ENCODE measurements around the gene NIFK.
A peak's percentile ranks its signal among the peaks of the same experiment; 100 is the strongest.
"Not testable (repeated sequence)": the region's sequence is repeated elsewhere in the genome, so short reads cannot be mapped to it uniquely, and the experiment has no call there.

The NIFK gene

GRCh38 chr2:121707344-121707919 is 29.2 kb downstream of the NIFK start:
- H3K27ac ChIP-seq, result no peak overlapping the region
- H3K27me3 ChIP-seq (ENCODE audit: control insufficient read depth, insufficient read depth, low read length), result no peaks in the 10 kb centered on the region

GRCh38 chr2:121705958-121706357 is 30.7 kb downstream of the NIFK start:
- no peak for TF ChIP-seq CTCF (IDR thresholded peaks at IDR 0.05)
- Histone ChIP-seq H3K27ac (no peak overlapping the region), H3K4me2 (ENCODE audit: low read length) (no peak overlapping the region), H3K9ac (no peak overlapping the region), H3K9me3 (ENCODE audit: control insufficient read depth, low read length) (no peaks in the 10 kb centered on the region), H3K4me1 (no peaks in the 10 kb centered on the region), H3K4me3 (ENCODE audit: low read depth, low read length) (no peak overlapping the region), H2AFZ (no peak overlapping the region), H3K36me3 (ENCODE audit: control insufficient read depth, insufficient read depth, low read length) (no peaks in the 10 kb centered on the region), H3K27me3 (ENCODE audit: control insufficient read depth, insufficient read depth, low read length) (no peaks in the 10 kb centered on the region), H3K79me2 (no peaks in the 10 kb centered on the region)

More at GRCh38 chr2:121707344-121707919, 29.2 kb downstream of the NIFK start:
- no peaks in the 10 kb centered on the region for H3K36me3 ChIP-seq (ENCODE audit: control insufficient read depth, insufficient read depth, low read length)
- H3K9me3 ChIP-seq (ENCODE audit: control insufficient read depth, low read length), result no peaks in the 10 kb centered on the region
- H3K9ac ChIP-seq, result no peak overlapping the region
- no peak overlapping the region for H3K4me2 ChIP-seq (ENCODE audit: low read length)
- no peak overlapping the region for H2AFZ ChIP-seq
- no peak for TF ChIP-seq CTCF (IDR thresholded peaks at IDR 0.05)
- H3K79me2 ChIP-seq, result no peaks in the 10 kb centered on the region
- no peaks in the 10 kb centered on the region for H3K4me1 ChIP-seq
- no peak overlapping the region for H3K4me3 ChIP-seq (ENCODE audit: low read depth, low read length)

- no peak for TF ChIP-seq CTCF (IDR thresholded peaks at IDR 0.05)
- Histone ChIP-seq H3K4me2 (ENCODE audit: low read length) (no peak overlapping the region), H3K79me2 (no peaks in the 10 kb centered on the region), H2AFZ (no peak overlapping the region), H3K36me3 (ENCODE audit: control insufficient read depth, insufficient read depth, low read length) (no peaks in the 10 kb centered on the region), H3K9ac (no peak overlapping the region), H3K27ac (no peak overlapping the region), H3K4me3 (ENCODE audit: low read depth, low read length) (no peak overlapping the region), H3K4me1 (peaks cover 3% of the 10 kb centered on the region), H3K27me3 (ENCODE audit: control insufficient read depth, insufficient read depth, low read length) (no peaks in the 10 kb centered on the region), H3K9me3 (ENCODE audit: control insufficient read depth, low read length) (no peaks in the 10 kb centered on the region)
Observed at GRCh38 chr2:121705390-121705789, 31.3 kb downstream of the NIFK start.

GRCh38 chr2:121701761-121702160 is 34.9 kb downstream of the NIFK start:
- H3K36me3 ChIP-seq (ENCODE audit: control insufficient read depth, insufficient read depth, low read length); H3K27me3 ChIP-seq (ENCODE audit: control insufficient read depth, insufficient read depth, low read length); H3K4me1 ChIP-seq; H3K79me2 ChIP-seq; H3K9me3 ChIP-seq (ENCODE audit: control insufficient read depth, low read length); H3K9ac ChIP-seq; H3K4me3 ChIP-seq (ENCODE audit: low read depth, low read length); H3K4me2 ChIP-seq (ENCODE audit: low read length); H3K27ac ChIP-seq: not testable (repeated sequence)
- peak overlapping the region; percentile 25 for H2AFZ ChIP-seq

GRCh38 chr2:121699421-121700333 is 37.0 kb downstream of the NIFK start:
- no peak overlapping the region for H3K4me3 ChIP-seq (ENCODE audit: low read depth, low read length)
- H2AFZ ChIP-seq, result peak overlapping the region; percentile 68
- TF ChIP-seq CTCF (IDR thresholded peaks at IDR 0.05), result no peak
- no peak overlapping the region for H3K9ac ChIP-seq
- H3K27ac ChIP-seq, result peak overlapping the region; percentile 25
- H3K4me2 ChIP-seq (ENCODE audit: low read length), result no peak overlapping the region
- no peaks in the 10 kb centered on the region for H3K9me3 ChIP-seq (ENCODE audit: control insufficient read depth, low read length)
- peaks cover 9% of the 10 kb centered on the region for H3K4me1 ChIP-seq
- H3K79me2 ChIP-seq, result no peaks in the 10 kb centered on the region
- H3K36me3 ChIP-seq (ENCODE audit: control insufficient read depth, insufficient read depth, low read length), result no peaks in the 10 kb centered on the region
- no peaks in the 10 kb centered on the region for H3K27me3 ChIP-seq (ENCODE audit: control insufficient read depth, insufficient read depth, low read length)
